ENCODE results near the gene ORM1. TPM values are rescaled to one million over a fixed set of nuclear protein-coding genes. Genes with fewer than 3 reads are reported as not detected.

The ORM1 gene
- total RNA-seq, 1 experiment from 2014 or later = 4.4 TPM

GRCh38 chr9:114302727-114303126 lies 20.2 kb upstream of the ORM1 start:
- H3K4me3 Mint-ChIP-seq = no peak overlapping the region
- H2BK12ac ChIP-seq (ENCODE audit: insufficient read length, low read depth, low read length) = no peak overlapping the region
- DNase-seq = no peak
- H4K91ac ChIP-seq (ENCODE audit: insufficient read length, low read depth, low read length) = no peak overlapping the region
- no peaks in the 10 kb centered on the region for H3K79me1 ChIP-seq (ENCODE audit: insufficient read depth, low read depth, low read length, poor library complexity, severe bottlenecking)
- H4K20me1 ChIP-seq (ENCODE audit: control insufficient read depth, insufficient read depth, insufficient read length) = no peaks in the 10 kb centered on the region
- H3K27me3 Mint-ChIP-seq (ENCODE audit: low read depth) = no peaks in the 10 kb centered on the region
- H3T11ph ChIP-seq (ENCODE audit: low read length) = no peak overlapping the region
- no peaks in the 10 kb centered on the region for H3K9me3 ChIP-seq (ENCODE audit: control insufficient read depth, low read depth, low read length)
- H3K23me2 ChIP-seq (ENCODE audit: insufficient read length, low read depth, low read length, poor library complexity, severe bottlenecking) = no peaks in the 10 kb centered on the region
- no peaks in the 10 kb centered on the region for H3K9me3 Mint-ChIP-seq
- H2BK20ac ChIP-seq (ENCODE audit: low read depth, low read length, poor library complexity, severe bottlenecking) = no peak overlapping the region
- no CpG with 5 or more reads among the region's 6 CpGs for WGBS (ENCODE audit: extremely low coverage, insufficient read length, low lambda C conversion rate)
- H3K4ac ChIP-seq (ENCODE audit: low read depth, low read length) = no peak overlapping the region
- H2AFZ ChIP-seq (ENCODE audit: low read length) = no peak overlapping the region
- H3K4me1 ChIP-seq (ENCODE audit: insufficient read depth, low read length) = no peaks in the 10 kb centered on the region
- no peak overlapping the region for H3K9ac ChIP-seq (ENCODE audit: extremely low read depth, insufficient read length, low read length)
- H3K27ac Mint-ChIP-seq = no peak overlapping the region
- TF ChIP-seq CTCF (conservative IDR thresholded peaks at IDR 0.05) = no peak
- H4K5ac ChIP-seq (ENCODE audit: insufficient read length, low read depth, low read length) = no peak overlapping the region
- no peak overlapping the region for H2BK5ac ChIP-seq (ENCODE audit: insufficient read length, low read length)
- H2BK120ac ChIP-seq (ENCODE audit: low read depth, low read length, poor library complexity, severe bottlenecking) = no peak overlapping the region
- H3K79me2 ChIP-seq (ENCODE audit: insufficient read depth, low read length) = no peaks in the 10 kb centered on the region
- no peak overlapping the region for H3K4me2 ChIP-seq (ENCODE audit: insufficient read depth, insufficient read length, low read length)
- peaks cover 0 to 7% (median 0%) of the 10 kb centered on the region in 3 experiments; a peak in 2 of 7 replicates for H3K36me3 Mint-ChIP-seq (ENCODE audit: insufficient read depth in 1 of 3, low read depth in 3 of 3)
- H3K27ac ChIP-seq (ENCODE audit: insufficient read length, low read depth, low read length) = no peak overlapping the region
- H3K4me1 Mint-ChIP-seq = peaks cover 4 to 7% of the 10 kb centered on the region in 2 experiments; a peak in 2 of 4 replicates
- H3K56ac ChIP-seq (ENCODE audit: insufficient read length, low read depth, low read length) = no peak overlapping the region
- no peak overlapping the region for H3K18ac ChIP-seq (ENCODE audit: insufficient read length, low read depth, low read length)
- H3K14ac ChIP-seq (ENCODE audit: insufficient read depth, low read length) = no peak overlapping the region
- no peak overlapping the region for H2AK5ac ChIP-seq (ENCODE audit: insufficient read length, low read length)
- no peaks in the 10 kb centered on the region for H3K27me3 ChIP-seq (ENCODE audit: insufficient read depth, low read length)
- no peak overlapping the region for H4K8ac ChIP-seq (replicated peaks; ENCODE audit: insufficient read length, low read depth, low read length)
- H2BK15ac ChIP-seq (ENCODE audit: low read depth, low read length) = no peak overlapping the region
- H3K23ac ChIP-seq (ENCODE audit: insufficient read length, low read depth, low read length) = no peak overlapping the region
